Immature natural killer cell (primary cell): ENCODE measurements around the gene EPHB2. TPM values are rescaled to one million over a fixed set of nuclear protein-coding genes. Genes with fewer than 3 reads are reported as not detected.

Experiments
- DNase-seq, 3 donors: peaks; one replicate each; pipeline ENCODE4 v3.0.0; 2022; ENCODE audit warnings: mixed read lengths in 1 of 3
- H3K27ac Mint-ChIP-seq, 6 donors: one replicate each; pipeline ENCODE4 v1.8.0; 2020; ENCODE audit warnings: mixed read lengths in 6 of 6, mild to moderate bottlenecking in 5 of 6, inconsistent platforms in 4 of 6, moderate library complexity in 3 of 6
- H3K27me3 Mint-ChIP-seq, 3 donors: one replicate each; pipeline ENCODE4 v1.8.0; 2020 to 2021; ENCODE audit warnings: low read depth in 3 of 3, mild to moderate bottlenecking in 3 of 3, mixed read lengths in 3 of 3, moderate library complexity in 3 of 3, inconsistent platforms in 1 of 3
- H3K36me3 Mint-ChIP-seq, 3 donors: one replicate each; pipeline ENCODE4 v1.8.0; 2020; ENCODE audit warnings: mixed read lengths in 3 of 3, inconsistent platforms in 2 of 3, mild to moderate bottlenecking in 2 of 3
- H3K4me1 Mint-ChIP-seq, 2 donors: one replicate each; pipeline ENCODE4 v1.8.0; 2020; ENCODE audit warnings: inconsistent platforms in 2 of 2, mild to moderate bottlenecking in 2 of 2, mixed read lengths in 2 of 2, moderate library complexity in 1 of 2
- H3K4me3 Mint-ChIP-seq, 5 donors: one replicate each; pipeline ENCODE4 v1.8.0; 2020; ENCODE audit warnings: mild to moderate bottlenecking in 5 of 5, mixed read lengths in 5 of 5, inconsistent platforms in 3 of 5, moderate library complexity in 3 of 5
- H3K9me3 Mint-ChIP-seq, 6 donors: one replicate each; pipeline ENCODE4 v1.8.0; 2020; ENCODE audit warnings: mild to moderate bottlenecking in 6 of 6, mixed read lengths in 6 of 6, inconsistent platforms in 4 of 6, moderate library complexity in 3 of 6
- polyA plus RNA-seq, 3 donors: library from polyadenylated mRNA; unstranded; fragments of 300-500 nt; fragmentation: Illumina TruSeq; gene quantifications; one replicate each; pipeline ENCODE4 v1.2.3, GENCODE V29; 2021

The EPHB2 gene
- polyA plus RNA-seq, 3 donors from 2014 or later, result not detected

GRCh38 chr1:22868331-22868730 lies 157.7 kb downstream of the EPHB2 start:
- Mint-ChIP-seq H3K36me3 (no peaks in the 10 kb centered on the region), H3K4me1 (peaks cover 0 to 4% of the 10 kb centered on the region in 2 donors), H3K27ac (no peak overlapping the region), H3K9me3 (no peaks in the 10 kb centered on the region), H3K27me3 (peaks cover 3 to 7% (median 4%) of the 10 kb centered on the region in 3 donors), H3K4me3 (no peak overlapping the region)
- no peak for DNase-seq

DNA sequence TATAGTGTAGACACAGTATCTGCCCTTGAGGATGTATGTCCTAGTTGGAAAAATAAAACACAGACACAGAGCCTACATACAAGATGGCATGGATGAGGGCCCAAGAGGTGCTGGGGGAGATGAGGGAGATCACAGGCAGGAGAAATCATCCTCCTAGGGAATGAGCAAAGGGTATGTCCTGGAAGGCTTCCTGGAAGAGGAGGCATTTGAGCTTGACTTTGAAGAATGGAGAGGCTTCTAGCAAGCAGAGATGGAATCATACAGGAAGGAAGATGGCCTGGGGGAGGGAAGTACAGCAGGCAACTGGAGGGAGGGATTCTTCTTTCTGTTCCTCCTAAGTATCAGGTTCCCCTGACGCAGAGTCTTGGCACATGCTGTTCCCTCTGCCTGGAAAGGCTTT lies 158.7 kb downstream of the EPHB2 start:
- Mint-ChIP-seq H3K9me3 (no peaks in the 10 kb centered on the region), H3K4me1 (peaks cover 0 to 4% of the 10 kb centered on the region in 2 donors), H3K27ac (no peak overlapping the region), H3K36me3 (no peaks in the 10 kb centered on the region), H3K4me3 (no peak overlapping the region), H3K27me3 (peaks cover 4 to 7% (median 6%) of the 10 kb centered on the region in 3 donors)
- DNase-seq, result no peak

GRCh38 chr1:22870201-22870871 lies 159.7 kb downstream of the EPHB2 start:
- Mint-ChIP-seq H3K4me1 (peaks cover 0 to 4% of the 10 kb centered on the region in 2 donors), H3K36me3 (no peaks in the 10 kb centered on the region), H3K27ac (no peak overlapping the region), H3K4me3 (no peak overlapping the region), H3K27me3 (peaks cover 4 to 6% (median 6%) of the 10 kb centered on the region in 3 donors), H3K9me3 (no peaks in the 10 kb centered on the region)
- DNase-seq, result no peak

GRCh38 chr1:22872981-22873664 lies 162.5 kb downstream of the EPHB2 start:
- Mint-ChIP-seq H3K4me3 (no peak overlapping the region), H3K36me3 (peaks cover 0 to 4% (median 0%) of the 10 kb centered on the region in 3 donors), H3K9me3 (no peaks in the 10 kb centered on the region), H3K4me1 (no peaks in the 10 kb centered on the region), H3K27ac (peak overlapping the region in 1 of 6 donors; percentile 14), H3K27me3 (peaks cover under 1 to 6% (median 6%) of the 10 kb centered on the region in 3 donors)
- DNase-seq, result no peak

DNA sequence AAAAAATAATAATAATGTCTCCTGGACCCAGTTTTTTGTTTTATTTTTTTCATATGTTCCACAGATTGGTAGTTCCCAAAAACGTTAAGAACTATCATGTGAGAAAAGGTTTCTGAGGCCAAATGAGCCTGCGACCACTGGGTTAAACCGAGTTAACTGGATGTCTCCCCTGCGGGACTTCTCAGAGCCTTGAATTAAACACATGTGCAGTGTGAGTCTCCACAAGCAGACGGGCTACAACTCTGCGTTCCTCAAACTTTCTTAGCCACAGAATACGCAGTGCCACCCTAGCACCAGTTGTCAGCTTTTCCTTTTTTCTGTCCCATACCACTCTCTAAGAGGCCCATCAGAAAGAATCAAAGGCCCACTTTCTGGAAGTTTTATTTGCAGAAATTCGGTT lies 164.1 kb downstream of the EPHB2 start:
- Mint-ChIP-seq H3K36me3 (peaks cover 0 to 4% (median 0%) of the 10 kb centered on the region in 3 donors), H3K27me3 (peaks cover 0 to 6% (median 4%) of the 10 kb centered on the region in 3 donors), H3K9me3 (no peaks in the 10 kb centered on the region), H3K4me3 (no peak overlapping the region), H3K27ac (no peak overlapping the region), H3K4me1 (peaks cover 0 to 2% of the 10 kb centered on the region in 2 donors)
- DNase-seq, result no peak

DNA sequence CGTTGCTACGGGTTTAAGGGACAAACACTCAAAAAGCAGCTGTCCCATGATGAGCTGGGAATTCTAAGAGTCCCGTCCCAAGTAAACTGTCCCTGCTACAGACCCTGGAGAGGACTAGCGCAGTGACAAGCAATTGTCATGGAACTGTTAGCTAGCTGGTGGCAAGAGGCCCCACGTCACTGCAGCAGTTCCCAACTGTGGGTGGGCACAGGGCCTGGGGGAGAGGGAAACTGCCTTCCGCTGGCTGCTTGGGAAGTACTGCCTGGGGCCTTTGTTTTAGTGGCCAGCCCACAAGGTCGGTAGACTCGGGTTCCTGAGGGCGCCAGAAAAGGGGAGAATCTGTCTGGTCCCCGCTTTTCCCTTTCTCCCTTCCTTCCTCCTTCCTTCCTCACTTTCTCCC lies 164.6 kb downstream of the EPHB2 start:
- H3K4me3 Mint-ChIP-seq, result no peak overlapping the region

DNA sequence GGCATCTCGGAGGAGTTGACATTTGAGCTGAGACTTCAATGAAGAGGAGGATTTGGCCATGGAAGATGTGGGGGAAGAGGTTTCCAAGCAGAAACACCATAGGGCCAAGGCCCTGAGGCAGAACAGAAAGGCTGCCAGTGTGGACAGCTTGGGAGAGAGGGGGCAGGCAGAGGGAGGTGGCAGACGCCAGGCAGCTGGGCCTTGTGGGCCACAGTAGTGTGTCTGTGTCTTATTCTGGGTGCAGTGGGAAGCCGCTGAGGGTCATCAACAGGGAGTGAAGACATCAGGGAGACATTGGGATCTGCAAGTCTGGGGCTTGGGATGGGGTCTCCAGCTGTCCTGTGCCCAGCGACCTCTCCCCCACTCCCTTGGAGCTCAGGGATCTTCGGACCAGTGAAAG lies 165.2 kb downstream of the EPHB2 start:
- H3K36me3 Mint-ChIP-seq, result peaks cover 0 to 4% (median 0%) of the 10 kb centered on the region in 3 donors
- no peak for DNase-seq
- no peak overlapping the region for H3K27ac Mint-ChIP-seq
- no peak overlapping the region for H3K4me3 Mint-ChIP-seq
- peaks cover 0 to 6% (median 2%) of the 10 kb centered on the region in 3 donors for H3K27me3 Mint-ChIP-seq
- H3K4me1 Mint-ChIP-seq, result peaks cover 0 to 7% of the 10 kb centered on the region in 2 donors
- no peaks in the 10 kb centered on the region for H3K9me3 Mint-ChIP-seq

More for the DNA sequence above, 164.6 kb downstream of the EPHB2 start:
- peaks cover 0 to 4% (median 0%) of the 10 kb centered on the region in 3 donors for H3K36me3 Mint-ChIP-seq
- no peaks in the 10 kb centered on the region for H3K9me3 Mint-ChIP-seq
- peaks cover 0 to 7% of the 10 kb centered on the region in 2 donors for H3K4me1 Mint-ChIP-seq
- no peak for DNase-seq
- H3K27ac Mint-ChIP-seq, result no peak overlapping the region
- H3K27me3 Mint-ChIP-seq, result peaks cover 0 to 6% (median 4%) of the 10 kb centered on the region in 3 donors

GRCh38 chr1:22876359-22877111 lies 165.9 kb downstream of the EPHB2 start:
- DNase-seq, result no peak
- Mint-ChIP-seq H3K4me1 (peaks cover 0 to 7% of the 10 kb centered on the region in 2 donors), H3K27me3 (peaks cover 0 to 4% (median 2%) of the 10 kb centered on the region in 3 donors), H3K36me3 (peaks cover 0 to 4% (median 0%) of the 10 kb centered on the region in 3 donors), H3K27ac (no peak overlapping the region), H3K9me3 (no peaks in the 10 kb centered on the region), H3K4me3 (no peak overlapping the region)

DNA sequence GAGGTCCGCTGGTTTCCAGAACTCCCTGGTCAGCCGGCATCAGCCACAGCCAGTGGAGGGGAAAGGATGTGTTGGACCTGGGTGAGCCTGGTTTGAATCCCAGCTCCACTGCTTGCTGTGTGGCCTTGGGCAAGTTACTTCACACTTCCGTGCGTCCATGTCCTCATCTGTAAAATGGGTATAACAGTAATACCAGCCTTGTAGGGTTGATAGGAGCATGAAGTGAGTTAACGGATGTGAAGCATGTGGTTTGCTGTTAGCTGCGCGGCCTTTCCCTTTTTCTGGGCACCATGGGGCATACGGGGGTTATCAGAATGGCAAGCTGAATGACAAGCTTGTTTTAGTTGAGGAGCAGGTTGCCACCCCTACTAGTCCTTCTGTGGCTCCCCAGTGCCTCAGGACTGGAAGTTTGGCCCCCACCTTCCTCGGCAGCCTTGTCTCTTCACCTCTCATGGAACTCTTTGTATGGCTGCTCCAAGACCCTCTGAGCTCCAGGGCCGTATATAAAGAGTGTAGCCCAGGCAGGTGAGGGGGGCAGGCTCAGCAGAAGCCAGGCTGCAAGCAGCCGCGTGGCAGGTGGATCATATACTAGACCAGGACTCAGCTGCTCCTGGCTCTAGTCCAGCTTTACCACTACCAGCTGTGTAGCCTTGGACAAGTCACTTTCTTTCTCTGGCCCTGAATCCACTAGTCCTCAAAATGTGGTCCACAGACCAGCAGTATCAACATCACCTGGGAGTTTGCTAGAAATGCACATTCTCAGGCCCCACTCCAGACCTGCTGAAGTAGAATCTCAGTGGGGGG lies 166.7 kb downstream of the EPHB2 start:
- Mint-ChIP-seq H3K36me3 (peaks cover 0 to 4% (median 0%) of the 10 kb centered on the region in 3 donors), H3K4me1 (peaks cover 0 to 7% of the 10 kb centered on the region in 2 donors), H3K4me3 (no peak overlapping the region), H3K9me3 (no peaks in the 10 kb centered on the region), H3K27me3 (peaks cover 0 to 3% (median 2%) of the 10 kb centered on the region in 3 donors), H3K27ac (no peak overlapping the region)
- no peak for DNase-seq

DNA sequence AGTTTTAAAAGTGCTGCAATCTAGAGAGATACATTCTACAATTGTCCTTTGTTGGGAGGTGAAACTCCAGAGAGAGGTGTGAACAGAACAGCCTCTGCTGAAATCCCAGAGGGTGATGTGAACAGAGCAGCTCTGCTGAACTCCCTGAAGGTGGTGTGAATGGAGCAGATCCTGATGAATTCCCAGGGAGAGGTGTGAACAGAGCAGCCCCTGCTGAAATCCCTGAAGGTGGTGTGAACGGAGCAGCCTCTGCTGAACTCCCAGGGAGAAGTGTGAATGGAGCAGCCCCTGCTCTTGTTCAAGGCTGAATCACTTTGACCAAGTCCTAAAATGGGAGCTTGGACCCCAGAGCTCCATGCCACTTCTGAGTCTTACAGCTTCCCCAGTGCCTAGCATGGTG lies 167.3 kb downstream of the EPHB2 start:
- no peak for DNase-seq
- Mint-ChIP-seq H3K9me3 (no peaks in the 10 kb centered on the region), H3K4me3 (no peak overlapping the region), H3K27me3 (peaks cover 0 to 3% (median 0%) of the 10 kb centered on the region in 3 donors), H3K36me3 (peaks cover 0 to 4% (median 0%) of the 10 kb centered on the region in 3 donors), H3K4me1 (peaks cover 6 to 10% of the 10 kb centered on the region in 2 donors), H3K27ac (peak overlapping the region in 1 of 6 donors; percentile 69)

- DNase-seq, result no peak
- peaks cover 0 to 1% (median 0%) of the 10 kb centered on the region in 3 donors for H3K27me3 Mint-ChIP-seq
- H3K4me1 Mint-ChIP-seq, result peaks cover 6 to 14% of the 10 kb centered on the region in 2 donors
- H3K4me3 Mint-ChIP-seq, result no peak overlapping the region
- H3K27ac Mint-ChIP-seq, result no peak overlapping the region
- H3K36me3 Mint-ChIP-seq, result peaks cover 0 to 4% (median 0%) of the 10 kb centered on the region in 3 donors
- no peaks in the 10 kb centered on the region for H3K9me3 Mint-ChIP-seq
These were observed 168.0 kb downstream of the EPHB2 start for GRCh38 chr1:22878626-22879025.

DNA sequence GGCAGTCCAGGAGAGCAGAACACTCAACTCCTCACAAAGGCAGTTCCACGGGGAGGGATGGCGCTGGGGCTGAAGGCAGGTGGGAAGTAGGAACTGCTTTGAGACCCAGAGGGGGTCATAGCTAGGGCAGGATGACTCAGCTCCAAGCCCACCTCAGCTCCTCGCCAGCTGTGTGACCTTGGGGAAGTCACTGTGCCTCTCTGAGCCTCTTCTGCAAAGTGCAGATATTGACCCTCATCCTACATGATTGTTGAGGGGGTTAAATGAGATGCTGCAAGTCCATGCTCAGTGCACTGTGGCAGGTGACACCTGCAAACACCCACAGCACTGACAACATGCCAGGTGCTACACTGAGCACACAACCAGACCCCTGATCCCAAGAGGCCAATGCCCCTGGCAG lies 168.8 kb downstream of the EPHB2 start:
- H3K27ac Mint-ChIP-seq, result peak overlapping the region in 1 of 6 donors; percentile 22
- H3K27me3 Mint-ChIP-seq, result no peaks in the 10 kb centered on the region
- no peaks in the 10 kb centered on the region for H3K9me3 Mint-ChIP-seq
- H3K4me3 Mint-ChIP-seq, result no peak overlapping the region
- peaks cover 0 to 4% (median 0%) of the 10 kb centered on the region in 3 donors for H3K36me3 Mint-ChIP-seq
- H3K4me1 Mint-ChIP-seq, result peaks cover 7 to 19% of the 10 kb centered on the region in 2 donors
- DNase-seq, result no peak

DNA sequence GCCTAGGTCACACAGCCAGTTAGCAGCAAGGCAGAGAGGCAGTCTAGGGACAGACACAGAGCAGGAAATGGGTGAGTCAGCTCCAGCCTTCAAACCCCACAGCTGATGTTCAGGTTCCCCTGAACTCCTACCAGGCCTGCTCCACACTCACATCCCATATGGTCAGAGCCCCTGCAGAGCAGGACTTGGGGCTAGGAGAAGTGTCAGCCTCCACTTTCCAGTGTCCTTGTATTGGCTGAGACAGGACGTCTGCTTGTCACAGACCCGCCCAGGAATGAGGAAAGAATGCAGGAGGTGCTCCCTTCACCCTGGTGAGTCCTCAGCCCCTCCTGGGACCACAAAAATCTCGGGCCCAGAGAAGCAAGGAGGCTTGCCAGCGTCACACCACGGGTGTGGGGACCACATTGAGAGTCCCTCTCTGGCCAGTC lies 169.5 kb downstream of the EPHB2 start:
- Mint-ChIP-seq H3K9me3 (no peaks in the 10 kb centered on the region), H3K27ac (no peak overlapping the region), H3K36me3 (peaks cover 0 to 4% (median 0%) of the 10 kb centered on the region in 3 donors), H3K27me3 (peaks cover 0 to 2% (median 0%) of the 10 kb centered on the region in 3 donors), H3K4me3 (no peak overlapping the region), H3K4me1 (peaks cover 15 to 26% of the 10 kb centered on the region in 2 donors)
- DNase-seq, result no peak
